IMR-90 (cell line): ENCODE data around the gene IFNA8.

ENCODE experiments used
- BHLHE40 ChIP-seq: fragments of 150-350 bp; IDR thresholded peaks from 2 replicates; pipeline ENCODE4 v1.6.1; 2016; ENCODE audit warnings: mild to moderate bottlenecking, low read depth, low read length
- MAZ ChIP-seq: IDR thresholded peaks from 2 replicates; pipeline ENCODE4 v1.6.1; 2012; ENCODE audit warnings: low read depth, mild to moderate bottlenecking, low read length, improper control_type of control experiment, moderate library complexity, borderline replicate concordance

GRCh38 chr9:21392270-21392669 lies 16.6 kb upstream of the IFNA8 start:
- TF ChIP-seq MAZ (no peak), BHLHE40 (no peak)
